HG03280 (cell line): ENCODE results near the gene ENTPD6.
"Not testable (repeated sequence)": the region's sequence is repeated elsewhere in the genome, so short reads cannot be mapped to it uniquely, and the experiment has no call there.

Source experiments
- ATAC-seq: cut with Tn5 transposase; IDR thresholded peaks from one replicate; pipeline ENCODE4 v1.9.1; 2021; ENCODE audit warnings: mild to moderate bottlenecking, moderate library complexity; ENCODE audit not compliant: unreplicated experiment

Gene ENTPD6

GRCh38 chr20:25195014-25195961 is at the start of gene ENTPD6:
TSS of gene ENTPD6 (plus strand) at chr20:25195712. CDS start at chr20:25206537, 10,825 bp downstream.
- ATAC-seq = peak; percentile 76

GRCh38 chr20:25146976-25147375 is 48.5 kb upstream of the ENTPD6 start:
- no peak for ATAC-seq

GRCh38 chr20:25147716-25148115 is 47.8 kb upstream of the ENTPD6 start:
- no peak for ATAC-seq

GRCh38 chr20:25148181-25148981 is 47.1 kb upstream of the ENTPD6 start:
- no peak for ATAC-seq

- ATAC-seq = no peak
Measured at GRCh38 chr20:25148982-25149846, 46.3 kb upstream of the ENTPD6 start.

- no peak for ATAC-seq
Measured at GRCh38 chr20:25150016-25150415, 45.5 kb upstream of the ENTPD6 start.

- no peak for ATAC-seq
Measured at GRCh38 chr20:25158043-25158442, 37.5 kb upstream of the ENTPD6 start.

- ATAC-seq = peak; percentile 72
Measured at GRCh38 chr20:25160467-25160866, 35.0 kb upstream of the ENTPD6 start.

GRCh38 chr20:25160897-25161296 is 34.6 kb upstream of the ENTPD6 start:
- no peak for ATAC-seq

GRCh38 chr20:25165128-25165527 is 30.4 kb upstream of the ENTPD6 start:
- ATAC-seq = no peak

GRCh38 chr20:25166105-25166782 is 29.3 kb upstream of the ENTPD6 start:
- not testable (repeated sequence) for ATAC-seq

GRCh38 chr20:25173321-25173720 is 22.2 kb upstream of the ENTPD6 start:
- no peak for ATAC-seq

GRCh38 chr20:25173886-25174308 is 21.6 kb upstream of the ENTPD6 start:
- no peak for ATAC-seq

GRCh38 chr20:25176184-25176583 is 19.3 kb upstream of the ENTPD6 start:
- no peak for ATAC-seq

- no peak for ATAC-seq
Measured at GRCh38 chr20:25177890-25178321, 17.6 kb upstream of the ENTPD6 start.

GRCh38 chr20:25178563-25179438 is 16.7 kb upstream of the ENTPD6 start:
- ATAC-seq = no peak

- no peak for ATAC-seq
Measured at GRCh38 chr20:25179439-25180089, 15.9 kb upstream of the ENTPD6 start.

GRCh38 chr20:25184391-25184790 is 11.1 kb upstream of the ENTPD6 start:
- ATAC-seq = not testable (repeated sequence)

GRCh38 chr20:25187220-25187619 is 8.3 kb upstream of the ENTPD6 start:
- no peak for ATAC-seq
